ENCODE measurements around the gene ITGBL1.

DNA sequence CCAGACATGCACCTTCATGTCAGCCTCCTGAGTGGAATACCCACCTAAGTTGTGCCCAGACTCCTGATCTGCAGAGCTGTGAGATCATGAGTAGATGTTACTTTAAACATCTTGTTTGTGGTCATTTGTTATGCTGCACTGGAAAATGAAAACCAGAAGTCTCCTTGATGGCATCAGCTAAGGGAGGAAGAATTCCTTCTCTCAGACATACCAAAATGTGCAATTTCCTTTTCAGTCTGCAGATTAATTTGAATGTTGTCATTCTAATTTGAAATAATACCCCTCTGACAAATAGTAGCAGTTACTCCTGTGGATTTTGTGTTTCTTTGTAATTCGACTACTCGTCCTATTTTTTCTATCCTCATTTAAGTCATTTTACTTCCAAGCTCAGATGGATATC is 59.3 kb downstream of the ITGBL1 start:
- TF ChIP-seq EZH2phosphoT487 (IDR thresholded peaks at IDR 0.05; ENCODE audit: borderline replicate concordance, low read length) (no peak), EZH2 (IDR thresholded peaks at IDR 0.05; ENCODE audit: low read length, unreplicated experiment) (no peak)
- TF ChIP-seq, protein P1, sequence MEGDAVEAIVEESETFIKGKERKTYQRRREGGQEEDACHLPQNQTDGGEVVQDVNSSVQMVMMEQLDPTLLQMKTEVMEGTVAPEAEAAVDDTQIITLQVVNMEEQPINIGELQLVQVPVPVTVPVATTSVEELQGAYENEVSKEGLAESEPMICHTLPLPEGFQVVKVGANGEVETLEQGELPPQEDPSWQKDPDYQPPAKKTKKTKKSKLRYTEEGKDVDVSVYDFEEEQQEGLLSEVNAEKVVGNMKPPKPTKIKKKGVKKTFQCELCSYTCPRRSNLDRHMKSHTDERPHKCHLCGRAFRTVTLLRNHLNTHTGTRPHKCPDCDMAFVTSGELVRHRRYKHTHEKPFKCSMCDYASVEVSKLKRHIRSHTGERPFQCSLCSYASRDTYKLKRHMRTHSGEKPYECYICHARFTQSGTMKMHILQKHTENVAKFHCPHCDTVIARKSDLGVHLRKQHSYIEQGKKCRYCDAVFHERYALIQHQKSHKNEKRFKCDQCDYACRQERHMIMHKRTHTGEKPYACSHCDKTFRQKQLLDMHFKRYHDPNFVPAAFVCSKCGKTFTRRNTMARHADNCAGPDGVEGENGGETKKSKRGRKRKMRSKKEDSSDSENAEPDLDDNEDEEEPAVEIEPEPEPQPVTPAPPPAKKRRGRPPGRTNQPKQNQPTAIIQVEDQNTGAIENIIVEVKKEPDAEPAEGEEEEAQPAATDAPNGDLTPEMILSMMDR (conservative IDR thresholded peaks at IDR 0.05; ENCODE audit: low read depth, low read length) = no peak
